Naive B cell (primary cell): ENCODE results near the gene CACNA1B. TPM values are rescaled to one million over a fixed set of nuclear protein-coding genes. Genes with fewer than 3 reads are reported as not detected.
A peak's percentile ranks its signal among the peaks of the same experiment; 100 is the strongest.
"Not testable (repeated sequence)": the region's sequence is repeated elsewhere in the genome, so short reads cannot be mapped to it uniquely, and the experiment has no call there.

Experiments used
- ATAC-seq, 2 donors: fragments of 150-1000 bp; cut with Tn5 transposase; 2 replicates each; pipeline ENCODE4 v1.10.0; 2021; ENCODE audit warnings: low read depth in 2 of 2, mild to moderate bottlenecking in 2 of 2, moderate library complexity in 2 of 2
- DNase-seq: peaks from one replicate; pipeline ENCODE4 v3.0.0; 2022
- H3K27ac Mint-ChIP-seq, 6 donors: one replicate each; pipeline ENCODE4 v1.8.0; 2020 to 2022; ENCODE audit warnings: mild to moderate bottlenecking in 6 of 6, mixed read lengths in 6 of 6, moderate library complexity in 5 of 6, inconsistent platforms in 2 of 6
- H3K27me3 Mint-ChIP-seq, 3 donors: one replicate each; pipeline ENCODE4 v1.8.0; 2021 to 2022; ENCODE audit warnings: mixed read lengths in 3 of 3, mild to moderate bottlenecking in 1 of 3
- H3K36me3 Mint-ChIP-seq, 2 donors: one replicate each; pipeline ENCODE4 v1.8.0; 2020 to 2022; ENCODE audit warnings: mixed read lengths in 2 of 2, inconsistent platforms in 1 of 2, mild to moderate bottlenecking in 1 of 2
- H3K4me1 Mint-ChIP-seq, 3 donors: one replicate each; pipeline ENCODE4 v1.8.0; 2020 to 2022; ENCODE audit warnings: mixed read lengths in 3 of 3, inconsistent platforms in 1 of 3, mild to moderate bottlenecking in 1 of 3, moderate library complexity in 1 of 3
- H3K4me3 Mint-ChIP-seq, 8 donors: one replicate each; pipeline ENCODE4 v1.8.0; 2020 to 2022; ENCODE audit warnings: mild to moderate bottlenecking in 8 of 8, mixed read lengths in 8 of 8, moderate library complexity in 8 of 8, inconsistent platforms in 2 of 8
- H3K9me3 Mint-ChIP-seq, 7 donors: one replicate each; pipeline ENCODE4 v1.8.0; 2020 to 2022; ENCODE audit warnings: mixed read lengths in 7 of 7, mild to moderate bottlenecking in 5 of 7, inconsistent platforms in 2 of 7, moderate library complexity in 1 of 7
- polyA plus RNA-seq, 6 donors: library from polyadenylated mRNA; unstranded; fragments of 300-500 nt; fragmentation: Illumina TruSeq; gene quantifications; one replicate each; pipeline ENCODE4 v1.2.3, GENCODE V29; 2021; ENCODE audit warnings: low read depth in 6 of 6

Gene CACNA1B
- polyA plus RNA-seq, 6 donors from 2014 or later, result not detected

DNA sequence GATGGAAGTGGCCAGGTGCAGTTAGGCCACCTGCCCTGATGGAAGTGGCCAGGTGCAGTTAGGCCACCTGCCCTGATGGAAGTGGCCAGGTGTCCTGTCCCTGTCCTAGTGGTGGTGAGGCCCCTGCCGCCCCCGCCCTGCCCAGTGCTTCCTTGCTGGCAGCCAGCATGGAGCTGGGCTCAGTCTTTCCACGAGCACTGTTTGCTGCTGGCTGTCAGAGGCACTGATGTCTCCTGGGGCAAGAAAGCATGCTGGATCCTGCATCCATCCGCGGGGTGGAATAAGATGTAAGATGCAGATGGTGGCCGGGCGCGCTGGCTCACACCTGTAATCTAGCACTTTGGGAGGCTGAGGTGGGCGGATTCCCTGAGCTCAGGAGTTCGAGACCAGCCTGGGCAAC is 141.9 kb downstream of the CACNA1B start:
- H3K27ac Mint-ChIP-seq, ATAC-seq, DNase-seq, H3K4me1 Mint-ChIP-seq, H3K4me3 Mint-ChIP-seq, H3K36me3 Mint-ChIP-seq, H3K9me3 Mint-ChIP-seq: not testable (repeated sequence)
- peaks cover 17 to 34% (median 28%) of the 10 kb centered on the region in 3 donors for H3K27me3 Mint-ChIP-seq

DNA sequence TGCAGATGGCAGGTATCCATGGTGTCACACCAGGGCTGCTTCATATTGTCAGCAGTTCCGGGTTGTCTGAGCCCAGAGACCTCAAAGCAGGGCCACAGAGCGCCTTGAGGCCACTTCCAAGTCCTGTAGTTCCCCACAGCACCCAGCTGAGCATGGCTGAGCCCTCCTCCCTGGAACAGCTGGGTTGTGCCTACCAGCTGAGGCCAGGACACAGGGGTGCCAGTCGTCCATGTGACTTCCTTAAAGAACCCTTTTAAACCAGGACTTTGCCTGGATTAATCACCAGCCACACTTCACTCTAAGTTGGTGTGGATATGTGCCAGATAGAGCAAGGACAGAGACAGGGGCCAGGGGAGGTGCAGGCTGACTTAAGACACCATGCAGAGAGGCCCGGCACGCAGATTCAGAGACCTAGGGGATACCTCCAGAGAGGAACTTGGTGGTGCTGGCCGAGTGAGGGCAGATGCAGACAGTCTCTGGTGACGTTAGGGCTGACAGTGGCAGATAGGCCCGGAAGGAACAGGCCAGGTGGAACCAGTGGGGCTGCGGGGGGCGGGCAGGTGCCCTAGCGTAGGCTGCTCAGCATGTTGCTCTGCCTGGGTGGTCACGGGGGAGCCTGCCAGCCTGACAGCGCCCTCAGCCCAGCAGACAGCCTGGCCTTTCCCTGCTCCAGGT is 142.7 kb downstream of the CACNA1B start:
- Mint-ChIP-seq H3K27ac (peak overlapping the region in 1 of 6 donors; percentile 18), H3K4me1 (peaks cover 0 to 8% (median 0%) of the 10 kb centered on the region in 3 donors), H3K9me3 (no peaks in the 10 kb centered on the region), H3K27me3 (peaks cover 21 to 41% (median 35%) of the 10 kb centered on the region in 3 donors), H3K4me3 (no peak overlapping the region), H3K36me3 (no peaks in the 10 kb centered on the region)
- DNase-seq (no peak), ATAC-seq (peak in 1 of 2 donors; percentile 37)

DNA sequence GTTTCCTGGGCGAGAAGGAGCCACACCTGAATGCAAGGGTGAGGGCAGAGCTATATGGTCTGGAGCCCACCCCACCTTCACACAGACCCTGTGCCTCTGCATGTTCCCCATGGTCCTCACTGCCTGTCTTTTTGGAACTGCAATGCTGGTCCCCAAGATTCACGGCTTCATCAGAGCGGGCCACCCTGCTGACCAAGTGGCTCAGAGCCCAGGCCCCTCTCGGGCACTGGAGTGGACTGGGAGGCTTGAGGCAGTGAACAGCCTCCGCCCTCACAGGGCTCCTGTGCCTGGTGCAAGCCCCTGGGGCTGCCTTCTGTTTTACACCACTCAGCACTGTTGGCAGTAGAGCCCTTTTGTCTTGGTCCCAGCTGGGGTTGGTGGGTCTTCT is 143.2 kb downstream of the CACNA1B start:
- peaks cover 0 to 8% (median 0%) of the 10 kb centered on the region in 3 donors for H3K4me1 Mint-ChIP-seq
- DNase-seq, result no peak
- H3K27ac Mint-ChIP-seq, result no peak overlapping the region
- H3K36me3 Mint-ChIP-seq, result no peaks in the 10 kb centered on the region
- no peak for ATAC-seq
- H3K4me3 Mint-ChIP-seq, result peak overlapping the region in 1 of 8 donors; percentile 4
- H3K27me3 Mint-ChIP-seq, result peaks cover 26 to 46% (median 36%) of the 10 kb centered on the region in 3 donors
- H3K9me3 Mint-ChIP-seq, result no peaks in the 10 kb centered on the region

DNA sequence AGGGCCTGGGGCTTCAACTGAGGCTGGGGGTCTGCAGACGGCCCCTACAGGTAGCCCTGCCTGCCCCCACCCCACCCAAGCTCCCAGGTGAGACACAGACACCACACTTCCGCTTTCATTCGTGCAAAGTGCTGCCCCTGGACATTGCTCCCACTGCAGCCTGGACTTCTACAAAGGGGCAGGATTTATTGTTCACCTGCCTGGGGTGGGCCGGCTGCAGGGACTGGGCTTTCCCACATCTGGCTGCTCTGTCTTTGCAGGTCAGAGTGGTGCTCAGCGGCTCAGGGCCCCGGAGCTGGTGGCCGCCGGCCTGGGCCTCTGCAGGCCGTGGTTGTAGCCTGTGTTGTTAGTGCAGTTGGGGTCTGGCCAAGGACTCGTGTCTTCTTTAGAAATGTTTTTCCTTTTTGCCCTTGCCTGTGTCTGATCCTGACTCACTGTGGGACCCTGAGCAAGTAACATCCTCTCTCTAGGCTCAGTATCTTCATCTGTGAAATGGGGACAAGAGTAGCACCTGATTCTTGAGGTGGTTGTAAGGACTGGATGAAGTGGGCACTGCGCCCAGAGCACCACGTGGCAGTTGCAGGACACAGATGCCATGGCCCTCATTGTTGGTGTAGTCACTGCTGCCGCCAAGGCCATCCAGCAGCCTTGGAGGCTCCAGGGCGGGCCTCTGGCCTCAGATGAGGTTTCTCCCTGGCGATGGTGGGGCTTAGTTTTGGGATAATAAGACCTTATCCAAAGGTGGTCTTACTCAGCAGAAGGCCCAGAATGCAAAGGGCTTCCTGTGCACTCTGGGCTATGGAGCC is 143.9 kb downstream of the CACNA1B start:
- Mint-ChIP-seq H3K9me3 (no peaks in the 10 kb centered on the region), H3K27me3 (peaks cover 27 to 53% (median 37%) of the 10 kb centered on the region in 3 donors), H3K4me3 (peak overlapping the region in 6 of 8 donors; percentile 14 to 59 (median 40)), H3K27ac (no peak overlapping the region), H3K36me3 (no peaks in the 10 kb centered on the region), H3K4me1 (peaks cover 0 to 8% (median 0%) of the 10 kb centered on the region in 3 donors)
- no peak for ATAC-seq
- DNase-seq, result no peak

DNA sequence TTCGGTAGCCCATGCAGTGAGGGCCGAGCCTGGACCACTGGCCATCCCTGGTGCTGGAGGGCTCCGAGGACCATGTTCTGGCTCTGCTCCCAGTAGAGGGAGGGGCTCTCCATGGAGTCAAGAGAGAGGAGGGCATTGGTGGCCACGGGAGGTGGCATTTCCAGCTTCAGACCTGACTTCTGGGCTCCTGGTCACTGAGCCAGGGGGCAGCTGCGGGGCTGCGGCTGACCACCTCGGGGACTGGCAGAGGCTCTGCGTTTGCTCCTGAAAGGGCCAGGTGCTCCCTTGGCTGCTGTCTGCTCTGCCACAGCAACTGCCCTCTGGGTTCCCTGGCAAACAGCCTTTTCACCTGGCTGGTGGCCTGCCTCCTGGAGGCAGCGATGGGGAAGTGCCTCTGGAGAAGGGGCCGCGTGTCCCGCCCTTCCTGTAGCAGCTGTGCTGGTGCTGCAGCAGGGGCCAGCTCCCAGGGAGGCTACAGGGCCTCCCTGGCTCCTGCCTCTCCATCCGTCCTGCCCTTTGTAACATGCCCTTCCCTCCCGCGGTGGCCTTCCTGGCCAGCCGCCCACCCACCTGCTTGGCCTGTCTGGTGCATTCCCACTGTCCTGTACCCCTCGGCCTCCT is 144.6 kb downstream of the CACNA1B start:
- peak in 1 of 2 donors; percentile 21 for ATAC-seq

DNA sequence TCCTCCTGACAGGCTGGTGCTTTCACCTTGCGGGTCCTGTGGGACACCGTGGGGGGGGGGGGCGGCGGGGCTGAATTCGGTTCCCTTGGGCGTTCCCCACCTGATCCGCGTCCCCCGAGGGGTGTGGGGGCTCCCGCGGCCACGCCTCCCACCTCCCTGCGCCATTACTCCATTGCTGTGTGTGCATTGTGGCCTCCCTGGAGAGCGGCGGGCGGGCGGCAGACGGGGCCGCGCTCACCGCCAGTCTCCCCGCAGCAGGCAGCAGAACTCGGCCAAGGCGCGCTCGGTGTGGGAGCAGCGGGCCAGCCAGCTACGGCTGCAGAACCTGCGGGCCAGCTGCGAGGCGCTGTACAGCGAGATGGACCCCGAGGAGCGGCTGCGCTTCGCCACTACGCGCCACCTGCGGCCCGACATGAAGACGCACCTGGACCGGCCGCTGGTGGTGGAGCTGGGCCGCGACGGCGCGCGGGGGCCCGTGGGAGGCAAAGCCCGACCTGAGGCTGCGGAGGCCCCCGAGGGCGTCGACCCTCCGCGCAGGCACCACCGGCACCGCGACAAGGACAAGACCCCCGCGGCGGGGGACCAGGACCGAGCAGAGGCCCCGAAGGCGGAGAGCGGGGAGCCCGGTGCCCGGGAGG is 145.3 kb downstream of the CACNA1B start:
- Mint-ChIP-seq H3K36me3 (no peaks in the 10 kb centered on the region), H3K27me3 (peaks cover 23 to 56% (median 39%) of the 10 kb centered on the region in 3 donors), H3K4me3 (peak overlapping the region in 1 of 8 donors; percentile 23), H3K4me1 (peaks cover 0 to 8% (median 0%) of the 10 kb centered on the region in 3 donors), H3K9me3 (no peaks in the 10 kb centered on the region), H3K27ac (no peak overlapping the region)
- ATAC-seq (no peak), DNase-seq (no peak)

More for the DNA sequence above, 144.6 kb downstream of the CACNA1B start:
- Mint-ChIP-seq H3K4me3 (peak overlapping the region in 5 of 8 donors; percentile 16 to 59 (median 34)), H3K27me3 (peaks cover 23 to 53% (median 39%) of the 10 kb centered on the region in 3 donors), H3K36me3 (no peaks in the 10 kb centered on the region), H3K27ac (no peak overlapping the region), H3K9me3 (no peaks in the 10 kb centered on the region), H3K4me1 (peaks cover 0 to 8% (median 0%) of the 10 kb centered on the region in 3 donors)
- DNase-seq, result no peak

DNA sequence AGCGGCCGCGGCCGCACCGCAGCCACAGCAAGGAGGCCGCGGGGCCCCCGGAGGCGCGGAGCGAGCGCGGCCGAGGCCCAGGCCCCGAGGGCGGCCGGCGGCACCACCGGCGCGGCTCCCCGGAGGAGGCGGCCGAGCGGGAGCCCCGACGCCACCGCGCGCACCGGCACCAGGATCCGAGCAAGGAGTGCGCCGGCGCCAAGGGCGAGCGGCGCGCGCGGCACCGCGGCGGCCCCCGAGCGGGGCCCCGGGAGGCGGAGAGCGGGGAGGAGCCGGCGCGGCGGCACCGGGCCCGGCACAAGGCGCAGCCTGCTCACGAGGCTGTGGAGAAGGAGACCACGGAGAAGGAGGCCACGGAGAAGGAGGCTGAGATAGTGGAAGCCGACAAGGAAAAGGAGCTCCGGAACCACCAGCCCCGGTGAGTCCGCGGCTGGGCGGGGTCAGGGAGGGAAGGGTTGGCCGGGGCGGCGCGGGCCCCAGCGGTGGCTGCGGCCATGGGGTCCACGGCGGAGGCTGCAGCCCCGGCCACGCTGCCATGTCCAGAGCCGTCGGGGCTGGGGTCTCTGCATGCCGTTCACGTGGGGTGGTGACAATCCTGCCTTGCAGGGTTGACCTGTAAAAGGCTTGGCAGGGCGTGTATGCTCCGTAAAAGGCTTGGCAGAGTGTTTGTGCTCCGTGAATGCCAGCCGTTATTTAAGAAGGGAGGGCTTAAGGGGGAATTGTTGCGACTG is 146.0 kb downstream of the CACNA1B start:
- DNase-seq (no peak), ATAC-seq (no peak)
- Mint-ChIP-seq H3K27me3 (peaks cover 23 to 56% (median 39%) of the 10 kb centered on the region in 3 donors), H3K9me3 (peaks cover 0 to 4% (median 0%) of the 10 kb centered on the region in 7 donors), H3K27ac (no peak overlapping the region), H3K4me1 (peaks cover 0 to 8% (median 0%) of the 10 kb centered on the region in 3 donors), H3K4me3 (peak overlapping the region in 2 of 8 donors; percentile 29 to 30), H3K36me3 (no peaks in the 10 kb centered on the region)

DNA sequence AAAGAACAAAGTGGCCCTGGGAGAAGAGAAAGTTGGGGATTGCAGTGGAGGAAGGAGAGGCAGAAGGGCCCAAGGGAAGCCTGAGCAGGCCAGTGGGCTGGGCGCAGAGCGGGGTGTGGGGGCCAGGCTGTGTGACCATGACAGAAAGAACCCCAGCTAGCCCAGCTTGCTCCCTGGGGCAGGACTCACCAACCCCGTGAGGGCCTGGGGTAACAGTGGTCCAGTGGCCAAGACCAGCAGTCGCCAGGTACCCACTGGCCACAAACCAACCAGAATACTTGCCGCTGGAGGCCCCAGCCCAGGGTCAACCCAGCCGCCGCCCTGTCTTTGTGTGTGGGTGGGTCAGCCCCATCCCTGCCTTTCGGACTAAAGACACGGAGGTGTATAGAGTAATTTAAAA is 146.5 kb downstream of the CACNA1B start:
- Mint-ChIP-seq H3K27me3 (peaks cover 23 to 56% (median 39%) of the 10 kb centered on the region in 3 donors), H3K9me3 (peaks cover 0 to 4% (median 0%) of the 10 kb centered on the region in 7 donors), H3K27ac (no peak overlapping the region), H3K36me3 (no peaks in the 10 kb centered on the region), H3K4me3 (peak overlapping the region in 5 of 8 donors; percentile 16 to 41 (median 29)), H3K4me1 (peaks cover 0 to 8% (median 0%) of the 10 kb centered on the region in 3 donors)
- DNase-seq (no peak), ATAC-seq (no peak)

DNA sequence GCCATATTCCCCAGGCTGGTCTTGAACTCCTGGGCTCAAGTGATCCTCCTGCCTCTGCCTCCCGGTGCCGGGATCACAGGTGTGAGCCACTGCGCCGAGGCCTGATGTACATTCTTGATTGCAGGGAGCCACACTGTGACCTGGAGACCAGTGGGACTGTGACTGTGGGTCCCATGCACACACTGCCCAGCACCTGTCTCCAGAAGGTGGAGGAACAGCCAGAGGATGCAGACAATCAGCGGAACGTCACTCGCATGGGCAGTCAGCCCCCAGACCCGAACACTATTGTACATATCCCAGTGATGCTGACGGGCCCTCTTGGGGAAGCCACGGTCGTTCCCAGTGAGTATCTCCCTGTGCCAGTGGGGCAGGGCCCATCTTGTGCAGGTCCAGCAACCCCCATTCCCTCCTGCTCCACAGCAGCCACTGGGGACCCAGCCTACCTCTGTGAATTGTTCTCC is 147.3 kb downstream of the CACNA1B start:
- Mint-ChIP-seq H3K27me3 (peaks cover 23 to 58% (median 39%) of the 10 kb centered on the region in 3 donors), H3K36me3 (no peaks in the 10 kb centered on the region), H3K9me3 (peaks cover 0 to 5% (median 0%) of the 10 kb centered on the region in 7 donors), H3K4me1 (peaks cover 0 to 8% (median 0%) of the 10 kb centered on the region in 3 donors), H3K27ac (peak overlapping the region in 1 of 6 donors; percentile 76), H3K4me3 (peak overlapping the region in 1 of 8 donors; percentile 66)
- ATAC-seq (no peak), DNase-seq (no peak)

DNA sequence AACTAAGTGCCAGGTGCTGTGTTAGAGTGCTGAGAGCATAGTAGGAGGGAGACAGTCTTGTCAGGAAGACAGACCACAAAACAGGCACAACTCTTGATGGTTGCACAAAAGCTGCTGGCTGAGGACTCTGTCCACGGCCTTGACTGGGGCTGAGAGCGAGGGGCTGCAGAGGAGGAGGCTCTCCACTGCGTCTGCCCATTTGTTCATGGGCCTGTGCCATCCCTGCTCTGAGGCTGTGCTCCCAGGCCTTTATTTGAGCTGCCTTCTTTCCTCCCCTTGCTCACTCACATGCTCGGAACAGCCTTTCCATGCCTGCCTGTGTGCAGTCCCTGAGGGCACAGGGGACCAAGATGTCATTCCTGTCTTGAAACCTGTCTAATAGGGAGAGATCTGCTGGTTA is 147.8 kb downstream of the CACNA1B start:
- H3K4me1 Mint-ChIP-seq, result peaks cover 0 to 5% (median 0%) of the 10 kb centered on the region in 3 donors
- peaks cover 19 to 60% (median 44%) of the 10 kb centered on the region in 3 donors for H3K27me3 Mint-ChIP-seq
- peak overlapping the region in 1 of 6 donors; percentile 76 for H3K27ac Mint-ChIP-seq
- ATAC-seq (no peak), DNase-seq (no peak)
- H3K9me3 Mint-ChIP-seq, result peaks cover 0 to 7% (median 0%) of the 10 kb centered on the region in 7 donors
- no peak overlapping the region for H3K4me3 Mint-ChIP-seq
- no peaks in the 10 kb centered on the region for H3K36me3 Mint-ChIP-seq

DNA sequence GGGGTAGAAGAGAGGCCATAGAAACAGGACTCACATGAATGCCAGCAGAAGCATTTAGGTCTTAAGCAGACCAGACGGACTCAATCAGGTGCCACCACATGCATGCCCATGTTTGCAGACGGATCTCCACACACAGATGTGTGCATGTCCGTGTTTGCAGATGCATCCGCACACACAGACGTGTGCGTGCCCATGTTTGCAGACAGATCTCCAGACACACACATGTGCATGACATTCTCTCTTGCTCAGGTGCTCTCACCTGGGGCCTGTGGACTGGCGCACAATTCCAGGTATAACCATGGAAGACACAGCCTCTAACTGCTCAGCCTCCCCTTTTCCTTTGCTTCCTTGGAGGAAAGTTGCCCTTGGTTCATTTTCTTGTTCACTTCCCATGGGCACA is 148.3 kb downstream of the CACNA1B start:
- ATAC-seq (no peak), DNase-seq (no peak)
- no peaks in the 10 kb centered on the region for H3K36me3 Mint-ChIP-seq
- H3K4me1 Mint-ChIP-seq, result peaks cover 0 to 5% (median 0%) of the 10 kb centered on the region in 3 donors
- H3K27ac Mint-ChIP-seq, result no peak overlapping the region
- H3K4me3 Mint-ChIP-seq, result peak overlapping the region in 1 of 8 donors; percentile 35
- H3K27me3 Mint-ChIP-seq, result peaks cover 21 to 64% (median 49%) of the 10 kb centered on the region in 3 donors
- peaks cover 0 to 7% (median 0%) of the 10 kb centered on the region in 7 donors for H3K9me3 Mint-ChIP-seq

DNA sequence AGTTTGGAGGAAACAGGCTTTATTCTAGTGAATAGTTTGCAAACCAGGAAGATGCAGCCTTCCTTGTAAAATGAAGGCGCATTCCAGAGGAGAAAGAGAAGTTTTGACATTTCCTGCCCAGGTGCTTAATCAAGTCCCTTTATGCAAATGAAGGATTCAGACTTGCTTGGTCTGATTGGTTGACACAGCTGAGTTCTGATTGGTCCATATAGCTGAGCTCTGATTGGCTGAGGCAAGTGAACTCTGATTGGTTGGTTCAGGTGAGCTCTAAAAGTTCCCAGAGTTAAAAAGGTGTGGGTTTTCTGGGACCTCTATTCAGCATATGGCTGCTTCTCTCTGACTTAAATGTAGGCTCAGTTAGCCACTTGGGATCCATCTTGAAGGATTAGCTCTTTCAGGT is 151.0 kb downstream of the CACNA1B start:
- Mint-ChIP-seq H3K27me3 (peaks cover 42 to 75% (median 67%) of the 10 kb centered on the region in 3 donors), H3K36me3 (peaks cover 6 to 7% of the 10 kb centered on the region in 2 donors), H3K4me3 (no peak overlapping the region)

More for the DNA sequence above, 151.0 kb downstream of the CACNA1B start:
- Mint-ChIP-seq H3K4me1 (peaks cover 0 to 2% (median 0%) of the 10 kb centered on the region in 3 donors), H3K27ac (no peak overlapping the region), H3K9me3 (peaks cover 0 to 13% (median 5%) of the 10 kb centered on the region in 7 donors)
- no peak for ATAC-seq
- DNase-seq, result no peak
